HG03521 (cell line): ENCODE results near the gene OPCML.

Source experiments
- ATAC-seq: cut with Tn5 transposase; IDR thresholded peaks from one replicate; pipeline ENCODE4 v1.9.1; 2021; ENCODE audit warnings: mild to moderate bottlenecking, moderate library complexity; ENCODE audit not compliant: unreplicated experiment

Gene OPCML

DNA sequence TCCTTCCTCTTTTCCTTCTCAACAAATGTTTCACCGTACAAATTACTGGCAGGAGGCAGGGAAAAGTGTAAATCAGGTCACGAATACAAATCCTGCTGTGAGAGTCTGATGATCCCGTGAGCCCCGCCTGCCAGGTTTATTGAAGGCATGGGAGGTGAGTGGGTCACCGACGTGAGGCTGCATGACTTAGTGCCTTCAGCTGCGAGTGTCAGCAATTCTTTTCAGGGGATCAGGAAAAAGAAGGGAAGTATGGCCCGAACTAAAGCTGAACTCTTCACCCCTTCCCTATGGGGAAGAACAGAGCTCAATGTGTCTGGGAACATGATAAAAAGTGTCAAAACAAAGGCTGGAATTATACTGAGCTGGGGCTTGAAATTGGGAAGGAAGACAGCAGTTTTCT is 166.2 kb downstream of the OPCML start:
- ATAC-seq = no peak

DNA sequence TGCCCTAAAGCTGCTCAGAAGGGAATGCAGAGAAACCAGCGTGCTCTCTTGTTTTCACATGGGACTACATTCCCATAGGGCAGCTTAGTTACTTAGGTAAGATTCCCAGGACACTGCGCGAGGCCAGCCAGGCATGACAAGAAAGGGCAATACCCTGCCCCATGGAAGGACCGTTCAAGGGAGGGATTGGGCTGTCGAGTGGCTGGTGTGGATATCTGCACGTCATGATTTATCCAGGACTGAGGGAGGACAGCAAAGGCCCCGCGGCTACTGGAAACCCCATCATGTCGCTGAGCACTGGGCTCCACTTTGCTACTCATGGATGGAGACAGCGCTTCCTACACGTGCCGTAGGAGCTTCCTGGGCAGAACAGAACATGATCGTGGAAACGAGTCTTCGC is 169.4 kb downstream of the OPCML start:
- ATAC-seq = no peak

DNA sequence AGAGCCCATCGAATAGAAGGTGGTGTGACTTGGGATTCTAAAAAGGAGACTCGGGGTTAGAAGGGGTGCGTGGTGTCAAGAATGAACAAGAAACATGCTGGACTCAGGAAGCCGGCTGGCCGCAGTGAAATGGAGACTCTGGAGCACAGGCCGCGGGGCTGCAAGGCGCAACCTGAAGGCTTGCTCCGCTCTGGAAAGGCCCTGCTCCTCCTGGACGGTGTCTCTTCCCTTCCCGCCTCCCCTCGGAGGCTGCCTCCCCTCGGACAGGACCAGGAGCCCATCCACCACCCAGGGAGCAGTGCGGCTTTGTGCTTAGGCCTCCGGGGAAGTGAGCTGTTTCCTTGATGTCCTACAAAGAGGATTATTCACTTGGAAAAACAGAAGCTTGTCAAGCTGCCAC is 170.1 kb downstream of the OPCML start:
- ATAC-seq = no peak

DNA sequence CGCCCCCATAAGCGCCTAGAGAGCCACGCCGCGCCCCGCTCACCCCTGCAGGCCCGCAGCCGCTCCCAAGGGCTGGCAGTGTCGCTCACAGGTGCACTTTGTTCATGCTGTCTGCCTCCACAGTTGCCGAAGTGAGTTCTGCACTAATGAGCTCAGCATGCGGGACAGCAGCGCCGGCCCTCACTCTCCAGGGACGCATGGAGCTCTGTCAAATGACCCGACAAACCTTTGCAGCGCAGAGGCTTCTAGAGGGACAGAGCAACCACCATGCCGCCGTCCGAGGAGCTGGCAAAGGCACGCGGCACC is 170.7 kb downstream of the OPCML start:
- no peak for ATAC-seq

DNA sequence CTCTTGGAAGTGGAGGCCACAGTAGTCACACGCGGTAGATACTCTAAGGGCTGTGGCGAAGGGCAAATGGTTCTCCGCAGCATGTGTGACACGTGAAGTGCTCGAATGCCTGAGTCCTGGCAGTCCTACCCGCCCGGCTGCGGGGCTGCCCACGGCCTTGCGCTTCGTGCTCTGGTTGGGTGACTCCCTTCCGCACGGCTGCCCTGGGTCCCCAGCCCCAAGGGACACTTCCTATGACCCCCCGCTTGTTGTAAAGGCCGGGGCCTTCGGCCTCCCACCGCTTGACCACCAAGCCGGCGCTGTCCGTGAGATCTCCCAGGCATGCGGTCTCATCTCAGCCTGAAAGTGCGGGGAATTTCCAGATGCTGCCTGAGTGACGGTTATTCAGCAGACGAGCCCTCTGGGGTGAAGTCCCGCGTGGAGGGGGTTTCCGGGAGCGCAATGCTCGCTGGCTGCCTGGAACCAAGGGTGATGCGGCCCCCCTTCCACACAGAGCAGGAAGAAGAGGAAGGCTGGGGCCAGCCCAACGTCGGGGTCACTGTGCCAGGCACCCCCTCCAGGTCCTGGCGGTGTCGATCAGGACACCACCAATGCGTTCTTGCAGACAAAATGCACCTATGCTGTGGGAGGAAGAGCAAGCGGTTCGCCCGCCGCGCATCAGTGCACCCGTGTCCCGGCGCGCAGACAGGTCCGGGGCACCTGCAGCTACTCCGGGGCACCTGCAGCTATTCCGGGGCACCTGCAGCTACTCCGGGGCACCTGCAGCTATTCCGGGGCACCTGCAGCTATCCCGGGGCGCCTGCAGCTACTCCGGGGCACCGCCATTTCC is 171.2 kb downstream of the OPCML start:
- ATAC-seq = no peak

DNA sequence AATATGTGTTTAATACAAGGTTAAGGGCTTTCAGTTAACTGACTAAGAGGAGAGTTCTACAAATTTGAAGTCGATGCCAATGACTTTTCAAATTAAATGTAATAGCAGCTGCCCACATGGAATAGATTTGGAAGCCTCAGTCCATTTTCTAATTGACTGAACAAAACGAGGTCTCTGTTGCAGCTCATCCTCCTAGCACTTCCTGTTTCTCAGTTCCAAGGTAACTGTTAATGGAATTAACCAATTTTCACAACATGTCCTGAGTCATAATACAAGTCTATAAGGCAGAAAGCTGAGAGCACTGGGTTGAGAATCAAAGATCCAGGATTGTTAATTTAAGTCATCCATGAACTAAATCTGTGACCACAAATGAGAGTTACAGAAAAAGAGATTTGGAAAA is 177.2 kb downstream of the OPCML start:
- no peak for ATAC-seq

DNA sequence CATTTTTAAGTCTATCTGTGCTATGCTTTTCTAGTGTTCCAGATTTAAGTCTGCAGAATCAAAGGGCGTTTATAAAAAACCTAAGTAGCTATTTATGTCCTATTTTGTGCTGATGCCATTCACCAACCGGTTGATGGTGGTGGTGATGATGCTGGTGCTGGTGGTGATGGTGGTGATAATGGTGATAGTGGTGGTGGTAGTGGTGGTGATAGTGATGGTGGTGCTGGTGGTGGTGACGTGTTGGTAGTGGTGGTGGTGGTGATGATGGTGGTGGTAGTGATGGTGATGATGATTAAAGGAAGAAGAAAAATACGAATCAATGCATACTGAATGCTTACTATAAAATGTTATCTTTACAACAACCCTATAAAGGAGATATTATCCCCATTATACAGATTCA is 178.2 kb downstream of the OPCML start:
- ATAC-seq = no peak

DNA sequence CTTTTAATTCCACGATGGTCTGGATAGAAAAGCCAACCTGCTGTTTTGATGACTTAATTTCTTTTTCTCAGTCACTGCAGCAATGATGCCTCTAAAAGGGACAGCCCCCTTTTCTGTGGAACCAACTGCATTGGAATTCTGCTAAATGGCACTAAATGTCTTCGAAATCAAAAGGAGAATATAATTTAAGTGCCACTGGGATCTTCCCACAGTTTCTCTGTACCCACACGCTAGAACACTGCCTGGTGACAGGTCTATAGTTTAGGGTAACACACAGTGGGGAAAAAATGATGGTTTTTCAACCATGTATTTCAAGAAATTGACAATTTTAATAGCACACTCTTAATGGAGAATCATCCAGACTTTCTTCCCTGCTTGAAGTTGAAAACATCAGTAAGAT is 182.3 kb downstream of the OPCML start:
- ATAC-seq = no peak

DNA sequence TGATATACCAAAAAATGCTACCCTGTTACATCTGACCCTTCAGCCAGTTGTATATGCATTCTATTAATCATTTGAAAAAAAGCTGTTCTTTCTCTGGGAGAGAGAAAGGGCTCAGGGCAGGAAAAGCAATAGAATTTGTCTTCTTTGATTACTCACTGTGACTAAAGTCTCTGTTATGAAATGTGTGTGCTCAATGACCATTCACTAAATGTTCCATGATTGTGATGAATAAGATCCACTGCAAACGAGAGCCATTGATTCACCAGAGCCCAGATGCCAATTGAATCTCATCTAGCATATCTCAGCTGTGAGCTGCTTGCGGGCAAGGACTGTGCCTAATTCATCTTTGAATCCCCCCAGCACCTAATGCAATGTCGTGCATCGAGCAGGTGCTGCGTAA is 184.3 kb downstream of the OPCML start:
- no peak for ATAC-seq

DNA sequence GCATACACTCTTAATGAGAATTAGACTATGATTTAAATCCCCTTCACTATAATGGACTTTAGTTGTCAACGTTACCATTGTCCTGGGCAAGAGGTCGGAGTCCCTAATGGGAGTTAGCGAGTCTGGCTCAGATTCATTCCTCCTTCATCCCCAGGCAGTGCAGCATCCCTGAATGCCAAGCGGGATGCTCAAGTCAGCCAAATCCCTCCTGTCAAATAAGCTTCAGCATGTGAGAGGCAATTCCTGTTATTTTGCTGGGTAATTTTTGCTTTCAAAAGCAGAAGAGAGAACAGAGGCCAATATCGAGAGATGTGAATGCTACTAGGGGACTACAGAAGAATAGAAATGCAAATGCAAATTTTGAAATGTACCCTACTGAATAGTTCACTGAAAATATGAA is 186.2 kb downstream of the OPCML start:
- ATAC-seq = no peak

DNA sequence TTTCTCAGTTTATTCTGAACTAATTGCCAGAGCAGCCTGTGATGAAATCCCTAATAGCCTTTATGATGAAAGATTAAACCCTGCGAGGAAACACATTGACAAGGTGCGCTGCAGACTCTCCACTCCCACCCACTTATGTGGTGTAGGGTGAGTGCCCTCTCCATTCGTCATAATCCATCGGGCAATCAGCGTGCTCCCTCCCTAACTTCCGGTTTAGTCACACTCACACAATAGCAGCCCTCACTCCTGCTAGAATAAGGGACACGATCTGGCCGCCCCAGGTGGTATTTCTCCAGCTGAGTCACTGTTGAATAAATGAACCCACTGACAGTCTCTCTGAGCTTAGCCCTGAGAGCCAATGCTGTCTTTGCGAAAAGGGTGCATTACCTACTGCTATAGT is 188.3 kb downstream of the OPCML start:
- no peak for ATAC-seq

DNA sequence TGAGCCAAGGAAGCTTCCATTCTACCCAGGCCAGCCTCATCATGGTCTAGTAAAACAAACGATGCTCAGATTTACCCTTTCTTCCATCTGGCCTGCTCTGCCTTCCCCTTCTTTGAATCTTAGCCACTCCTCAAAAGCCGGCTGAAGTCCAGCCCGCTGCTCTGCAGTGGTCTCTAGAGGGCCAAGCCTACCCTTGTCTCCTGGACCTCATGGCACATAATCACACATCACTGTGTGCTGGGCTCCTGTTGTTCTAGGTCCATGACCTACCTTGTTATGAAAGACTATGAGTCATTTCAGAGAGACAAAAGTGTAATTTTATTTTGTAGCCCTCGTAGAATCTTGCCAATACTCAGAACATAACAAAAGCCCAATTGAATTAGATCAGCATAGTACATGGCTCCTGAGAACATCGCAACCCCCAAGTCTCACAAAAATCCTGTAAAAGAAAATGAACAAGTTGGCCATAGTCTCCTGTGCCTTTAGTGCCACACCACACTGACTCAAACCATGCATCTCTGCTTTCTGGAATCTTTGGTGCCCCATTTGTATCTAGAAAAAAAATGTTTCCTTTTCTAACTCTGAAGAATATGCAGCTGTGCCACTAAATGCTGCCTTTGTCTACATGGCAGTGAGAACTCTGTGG is 192.7 kb downstream of the OPCML start:
- no peak for ATAC-seq

DNA sequence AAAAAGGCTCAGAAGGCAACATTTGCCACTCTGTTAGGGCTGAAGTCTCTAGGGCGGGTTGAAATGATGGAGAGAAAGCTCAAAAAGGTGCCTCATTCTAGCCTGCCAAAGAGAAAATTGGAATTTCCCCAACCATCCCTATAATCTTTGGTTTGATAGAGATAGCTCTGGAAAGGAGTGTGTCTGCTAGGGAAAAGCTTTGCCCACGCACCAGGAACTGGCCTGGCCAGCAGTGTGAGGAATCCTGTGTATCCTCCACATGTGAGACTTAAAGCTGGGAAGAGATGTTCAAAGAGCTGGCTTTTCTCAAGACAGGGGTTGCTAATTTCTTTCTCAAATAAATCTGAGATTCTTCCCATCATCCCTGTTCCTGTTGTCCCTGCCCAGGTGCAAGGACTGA is 193.7 kb downstream of the OPCML start:
- no peak for ATAC-seq

DNA sequence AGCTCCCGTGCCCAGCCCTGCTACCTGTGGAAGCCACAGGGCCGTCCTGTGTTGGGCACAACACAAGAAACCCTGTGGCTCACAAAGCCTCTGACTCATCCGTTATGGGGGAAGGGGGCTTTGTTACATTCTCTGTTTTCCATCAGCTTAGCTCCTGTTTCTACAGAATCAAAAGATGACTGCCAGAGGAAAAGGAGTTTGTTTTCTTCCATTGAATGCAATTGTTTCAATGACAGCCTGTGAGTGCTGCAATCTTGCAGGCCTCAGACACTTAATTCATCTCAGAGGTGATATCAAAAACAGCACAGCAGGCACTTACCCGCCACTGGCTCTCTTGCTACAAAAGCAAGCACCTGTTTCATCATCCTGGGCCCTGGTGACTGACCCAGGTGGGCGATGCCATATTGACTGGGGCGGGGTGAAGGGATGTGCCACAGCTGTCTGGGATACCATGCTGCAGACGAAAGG is 194.3 kb downstream of the OPCML start:
- no peak for ATAC-seq

DNA sequence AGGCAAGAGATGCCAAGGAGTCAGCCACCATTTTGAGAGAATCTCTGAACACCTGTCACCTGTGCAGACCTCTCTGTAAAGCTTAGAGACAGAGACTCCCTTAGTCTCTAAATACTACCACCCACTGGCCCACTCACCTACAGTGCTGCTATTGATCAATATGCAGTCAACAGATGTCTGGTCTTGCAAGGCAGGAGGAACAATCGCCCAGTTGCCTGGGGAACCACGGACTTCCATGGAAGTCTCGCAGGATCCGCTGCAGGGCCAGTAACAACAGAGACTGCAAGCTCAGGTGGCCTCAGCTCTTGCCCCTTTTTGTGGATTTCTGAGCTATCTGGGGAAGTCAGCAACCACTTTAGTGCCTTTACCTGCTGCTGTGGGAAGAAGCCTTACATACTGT is 195.1 kb downstream of the OPCML start:
- no peak for ATAC-seq

DNA sequence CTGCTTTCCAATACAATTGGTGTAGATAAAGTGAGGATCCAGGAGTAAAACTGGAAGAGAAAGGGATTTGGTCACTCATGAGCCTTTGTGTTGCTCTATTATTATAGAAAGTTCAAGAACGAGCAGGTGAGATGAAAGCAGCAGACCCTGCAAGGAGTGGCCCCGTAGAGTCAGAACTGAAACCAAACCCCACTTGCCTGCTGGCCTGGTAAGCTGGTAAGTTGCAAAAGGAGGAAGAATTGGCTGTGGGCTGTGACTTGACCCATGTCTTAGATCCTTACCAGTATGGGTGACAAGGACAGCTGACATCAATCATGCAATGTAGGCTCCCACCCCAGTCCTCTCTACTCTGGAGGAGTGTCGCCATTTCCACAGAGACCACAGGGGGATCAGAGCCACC is 201.3 kb downstream of the OPCML start:
- no peak for ATAC-seq

DNA sequence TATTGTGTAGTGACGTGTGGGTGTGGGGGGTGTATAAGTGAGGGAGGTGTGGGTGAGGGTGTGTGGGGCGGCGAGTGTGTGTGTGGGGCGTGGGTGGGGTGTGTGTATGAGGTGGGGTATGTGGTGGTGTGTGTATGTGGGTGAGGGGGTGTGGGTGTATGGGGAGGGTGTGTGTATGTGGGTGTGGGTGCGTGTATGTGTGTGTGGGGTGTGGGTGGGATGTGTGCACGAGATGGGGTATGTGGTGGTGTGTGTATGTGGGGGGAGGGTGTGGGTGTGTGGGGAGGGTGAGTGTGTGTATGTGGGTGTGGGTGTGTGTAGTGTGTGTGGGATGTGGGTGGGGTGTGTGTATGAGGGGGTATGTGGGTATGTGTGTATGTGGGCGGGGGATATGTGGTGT is 205.5 kb downstream of the OPCML start:
- no peak for ATAC-seq

DNA sequence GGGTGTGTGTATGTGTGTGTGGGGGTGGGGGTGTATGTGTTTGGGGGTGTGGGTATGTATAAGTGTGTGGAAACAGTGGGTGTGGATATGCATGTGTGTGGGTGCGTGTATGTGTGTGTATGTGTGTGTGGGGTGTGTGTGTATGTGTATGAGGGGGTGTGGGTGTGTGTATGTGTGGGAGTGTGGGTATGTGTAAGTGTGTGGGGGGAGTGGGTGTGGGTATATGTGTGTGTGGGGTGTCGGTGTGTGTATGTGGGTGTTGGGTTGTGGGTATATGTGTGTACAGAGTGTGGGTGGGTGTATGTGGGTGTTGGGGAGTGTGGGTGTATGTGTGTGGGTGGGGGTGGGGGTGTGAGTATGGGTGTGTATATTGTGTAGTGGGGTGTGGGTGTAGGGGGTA is 206.0 kb downstream of the OPCML start:
- ATAC-seq = no peak

DNA sequence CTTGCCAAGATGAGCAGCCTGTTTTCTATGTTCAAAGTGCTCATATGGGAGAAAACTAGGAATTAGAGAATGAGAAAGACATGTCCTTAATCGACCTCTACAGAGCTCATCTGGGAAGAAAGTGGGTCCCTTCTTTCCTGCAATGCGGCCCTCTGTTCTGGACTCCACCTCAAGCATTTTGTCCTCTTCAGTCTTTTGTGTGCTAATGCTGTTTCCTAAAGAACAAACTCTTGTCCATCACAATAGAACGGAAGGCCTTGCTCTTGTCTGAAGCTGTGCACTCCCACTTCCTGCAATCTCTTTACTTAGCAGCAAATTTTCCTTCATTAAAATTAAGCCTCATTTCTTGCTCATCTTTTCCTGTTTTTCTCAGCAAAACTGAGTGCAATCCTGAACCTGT is 206.6 kb downstream of the OPCML start:
- no peak for ATAC-seq

DNA sequence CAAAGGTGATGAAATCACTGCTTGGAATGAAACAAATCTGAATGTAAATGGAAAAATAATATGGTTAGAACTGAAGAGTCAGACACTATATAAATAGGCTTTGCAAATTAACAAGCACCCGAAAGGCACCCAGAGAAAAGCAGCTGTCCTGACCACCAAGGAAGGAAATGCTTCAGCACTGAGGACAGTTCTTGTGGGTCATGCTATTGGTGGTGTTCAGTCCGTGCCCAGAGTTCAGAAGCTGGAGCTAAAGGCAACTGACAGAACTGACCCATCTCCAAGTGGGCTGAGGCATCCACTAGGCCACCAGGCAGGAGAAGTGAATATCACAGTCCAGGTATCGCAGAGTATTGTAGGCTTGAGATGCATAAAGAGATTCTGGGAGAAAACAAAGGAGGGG is 208.9 kb downstream of the OPCML start:
- ATAC-seq = no peak

DNA sequence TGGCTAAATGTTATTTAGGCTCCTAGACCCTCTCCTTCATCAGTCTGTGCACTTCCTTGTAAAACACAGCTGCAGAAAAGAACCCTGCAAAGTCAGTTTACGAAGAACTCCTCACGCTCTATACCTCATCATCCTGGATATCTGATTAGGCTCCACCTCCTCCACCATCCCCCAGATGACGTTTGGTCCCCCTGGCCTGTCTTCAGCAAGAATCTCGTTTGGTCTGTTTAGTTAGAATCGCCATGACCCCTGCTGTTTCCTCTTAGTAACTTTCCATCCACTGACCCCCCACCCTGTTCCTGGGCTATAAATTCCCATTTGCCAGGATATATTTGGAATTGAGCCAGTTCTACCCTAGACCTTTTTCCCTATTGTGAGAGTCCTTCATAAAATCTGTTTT is 214.1 kb downstream of the OPCML start:
- ATAC-seq = no peak

DNA sequence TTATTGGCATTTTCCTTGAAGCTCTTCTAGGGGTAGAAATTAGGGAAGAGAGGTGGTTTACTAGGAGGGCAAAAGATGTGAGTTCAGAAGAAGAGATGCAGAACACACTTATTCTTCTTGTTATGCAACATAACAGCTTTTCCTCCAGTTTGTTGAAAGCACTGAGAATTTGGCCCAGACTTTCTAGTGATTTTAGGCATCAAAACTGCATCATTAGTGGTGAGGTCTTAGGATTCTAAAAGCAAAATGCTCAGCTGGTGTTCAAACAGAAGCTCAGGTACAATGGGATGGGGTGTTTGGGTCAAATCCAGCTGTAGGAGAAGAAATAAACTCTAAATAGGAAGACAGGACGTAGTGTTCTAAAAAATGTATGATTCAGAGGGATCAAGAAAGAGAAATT is 221.1 kb downstream of the OPCML start:
- ATAC-seq = no peak

DNA sequence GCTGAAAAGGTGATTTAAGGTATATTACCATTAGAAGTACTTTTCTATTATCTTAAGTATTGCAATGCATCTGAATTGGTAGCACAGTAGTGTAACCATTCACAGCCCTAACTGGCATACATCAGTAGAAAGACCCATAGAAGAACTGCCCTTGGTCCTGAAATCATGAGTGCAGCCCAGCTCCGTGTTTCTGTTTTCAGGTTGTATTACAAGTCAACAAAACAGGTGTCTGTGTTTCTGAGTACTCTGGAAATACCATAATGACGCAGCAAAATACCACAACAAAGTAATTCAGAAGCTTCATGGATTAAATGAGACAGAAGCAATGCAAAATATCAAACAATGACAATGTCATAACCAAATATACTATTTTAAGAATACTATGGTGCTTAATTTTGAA is 226.3 kb downstream of the OPCML start:
- ATAC-seq = no peak
